ENCODE results near the gene FGFR2. TPM values are rescaled to one million over a fixed set of nuclear protein-coding genes. Genes with fewer than 3 reads are reported as not detected.

Gene FGFR2
- total RNA-seq, 1 experiment from 2014 or later = 135 TPM

DNA sequence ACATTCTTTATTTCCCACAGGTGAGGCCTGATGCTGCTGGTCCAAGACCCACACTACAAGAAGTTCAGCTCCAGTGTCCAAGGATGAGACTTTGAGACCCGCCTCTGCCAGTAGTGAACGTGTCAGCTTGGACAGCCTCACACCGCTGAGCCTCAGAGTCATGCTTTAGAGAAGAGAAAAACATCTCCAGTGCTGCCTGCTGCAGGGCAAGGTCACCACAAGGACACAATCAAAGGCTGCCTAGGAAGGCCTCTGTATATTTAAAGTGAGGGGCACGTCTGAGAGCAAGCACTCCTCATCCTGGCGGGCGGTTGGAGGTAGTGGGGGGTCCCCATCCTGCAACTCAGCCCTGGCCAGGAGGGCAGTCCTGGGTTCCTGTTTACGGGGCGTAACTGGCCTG lies 19.3 kb downstream of the FGFR2 start:
- peak overlapping the region; percentile 62; the same call in 1 of the 2 replicates for H3K14ac ChIP-seq (ENCODE audit: insufficient read depth, low read length)
- H3K27ac ChIP-seq (ENCODE audit: insufficient read length, low read depth, low read length) = peak overlapping the region; percentile 98

More for the DNA sequence above, 19.3 kb downstream of the FGFR2 start:
- Histone ChIP-seq H3K18ac (ENCODE audit: insufficient read length, low read depth, low read length) (peak overlapping the region; percentile 15), H4K5ac (ENCODE audit: insufficient read length, low read depth, low read length) (no peak overlapping the region), H3K23ac (ENCODE audit: insufficient read length, low read depth, low read length) (no peak overlapping the region), H3K9me3 (ENCODE audit: control insufficient read depth, low read depth, low read length) (no peaks in the 10 kb centered on the region), H3K9ac (ENCODE audit: extremely low read depth, insufficient read length, low read length) (no peak overlapping the region), H3K79me1 (ENCODE audit: insufficient read depth, low read depth, low read length, poor library complexity, severe bottlenecking) (peaks cover 15% of the 10 kb centered on the region), H2AFZ (ENCODE audit: low read length) (no peak overlapping the region), H3K56ac (ENCODE audit: insufficient read length, low read depth, low read length) (no peak overlapping the region), H3K79me2 (ENCODE audit: insufficient read depth, low read length) (peaks cover 41% of the 10 kb centered on the region; the same call in 1 of the 2 replicates), H3K4ac (ENCODE audit: low read depth, low read length) (no peak overlapping the region), H4K20me1 (ENCODE audit: control insufficient read depth, insufficient read depth, insufficient read length) (peaks cover 3% of the 10 kb centered on the region), H3K27me3 (ENCODE audit: insufficient read depth, low read length) (no peaks in the 10 kb centered on the region), H2BK20ac (ENCODE audit: low read depth, low read length, poor library complexity, severe bottlenecking) (no peak overlapping the region), H2BK5ac (ENCODE audit: insufficient read length, low read length) (no peak overlapping the region), H4K8ac (replicated peaks; ENCODE audit: insufficient read length, low read depth, low read length) (no peak overlapping the region), H3K4me1 (ENCODE audit: insufficient read depth, low read length) (peaks cover 22% of the 10 kb centered on the region), H2AK5ac (ENCODE audit: insufficient read length, low read length) (no peak overlapping the region), H2BK12ac (ENCODE audit: insufficient read length, low read depth, low read length) (peak overlapping the region; percentile 8), H2BK120ac (ENCODE audit: low read depth, low read length, poor library complexity, severe bottlenecking) (no peak overlapping the region), H3K23me2 (ENCODE audit: insufficient read length, low read depth, low read length, poor library complexity, severe bottlenecking) (no peaks in the 10 kb centered on the region), H3T11ph (ENCODE audit: low read length) (no peak overlapping the region), H2BK15ac (ENCODE audit: low read depth, low read length) (no peak overlapping the region), H3K4me2 (ENCODE audit: insufficient read depth, insufficient read length, low read length) (no peak overlapping the region), H4K91ac (ENCODE audit: insufficient read length, low read depth, low read length) (peak overlapping the region; percentile 83)
- Mint-ChIP-seq H3K9me3 (no peaks in the 10 kb centered on the region; a peak in 1 of 5 replicates), H3K27ac (peak overlapping the region in 2 of 3 experiments; percentile 82 to 98; a peak in 5 of 7 replicates), H3K4me3 (peak overlapping the region; percentile 17 to 74; a peak in 4 of 5 replicates), H3K27me3 (ENCODE audit: low read depth) (no peaks in the 10 kb centered on the region; the same call in 1 of the 2 replicates), H3K4me1 (peaks cover 85 to 90% of the 10 kb centered on the region in 2 experiments), H3K36me3 (ENCODE audit: insufficient read depth in 1 of 3, low read depth in 3 of 3) (peaks cover 25 to 58% (median 41%) of the 10 kb centered on the region in 3 experiments)
- DNase-seq = no peak
- TF ChIP-seq, protein P1, sequence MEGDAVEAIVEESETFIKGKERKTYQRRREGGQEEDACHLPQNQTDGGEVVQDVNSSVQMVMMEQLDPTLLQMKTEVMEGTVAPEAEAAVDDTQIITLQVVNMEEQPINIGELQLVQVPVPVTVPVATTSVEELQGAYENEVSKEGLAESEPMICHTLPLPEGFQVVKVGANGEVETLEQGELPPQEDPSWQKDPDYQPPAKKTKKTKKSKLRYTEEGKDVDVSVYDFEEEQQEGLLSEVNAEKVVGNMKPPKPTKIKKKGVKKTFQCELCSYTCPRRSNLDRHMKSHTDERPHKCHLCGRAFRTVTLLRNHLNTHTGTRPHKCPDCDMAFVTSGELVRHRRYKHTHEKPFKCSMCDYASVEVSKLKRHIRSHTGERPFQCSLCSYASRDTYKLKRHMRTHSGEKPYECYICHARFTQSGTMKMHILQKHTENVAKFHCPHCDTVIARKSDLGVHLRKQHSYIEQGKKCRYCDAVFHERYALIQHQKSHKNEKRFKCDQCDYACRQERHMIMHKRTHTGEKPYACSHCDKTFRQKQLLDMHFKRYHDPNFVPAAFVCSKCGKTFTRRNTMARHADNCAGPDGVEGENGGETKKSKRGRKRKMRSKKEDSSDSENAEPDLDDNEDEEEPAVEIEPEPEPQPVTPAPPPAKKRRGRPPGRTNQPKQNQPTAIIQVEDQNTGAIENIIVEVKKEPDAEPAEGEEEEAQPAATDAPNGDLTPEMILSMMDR (conservative IDR thresholded peaks at IDR 0.05) = no peak
- WGBS (ENCODE audit: extremely low coverage, insufficient read length, low lambda C conversion rate) = no CpG with 5 or more reads among the region's 8 CpGs

Data from H9 (cell line).